Measurements from ENCODE around the gene KMT5B. TPM values are rescaled to one million over a fixed set of nuclear protein-coding genes. Genes with fewer than 3 reads are reported as not detected.

The KMT5B gene
- total RNA-seq, 2 donors from 2014 or later, result 42.6 to 59.1 TPM

DNA sequence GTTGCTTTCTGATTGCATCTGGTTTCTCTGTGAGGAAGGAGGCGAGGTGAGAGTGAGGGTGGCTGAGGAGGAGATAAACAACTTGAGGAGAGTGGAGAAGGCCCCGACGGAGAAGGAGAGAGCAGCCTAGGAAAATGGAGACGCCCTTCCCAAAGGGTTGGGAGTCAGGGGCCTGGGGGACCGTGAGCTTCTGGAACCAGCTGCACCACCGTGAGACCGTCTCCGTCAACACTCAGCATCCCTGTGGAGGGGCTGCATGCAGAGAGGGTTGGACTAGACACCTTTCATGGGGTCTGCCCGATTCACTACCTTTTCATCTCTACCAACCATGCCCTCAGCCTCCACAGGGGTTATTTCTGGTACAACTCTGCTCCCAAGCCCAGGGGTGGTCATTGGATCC, 13.3 kb upstream of the KMT5B start:
- Histone ChIP-seq H3K27ac (no peak overlapping the region), H3K36me3 (no peaks in the 10 kb centered on the region), H3K9me3 (no peaks in the 10 kb centered on the region), H3K4me1 (no peaks in the 10 kb centered on the region), H3K4me3 (no peak overlapping the region), H3K27me3 (no peaks in the 10 kb centered on the region), H3K9ac (ENCODE audit: low read depth in 2 of 2, low read length in 2 of 2) (no peak overlapping the region)
- DNase-seq, result no peak
- intact Hi-C loops (cut with DNase I), result no loop called here
- TF ChIP-seq, protein P1, sequence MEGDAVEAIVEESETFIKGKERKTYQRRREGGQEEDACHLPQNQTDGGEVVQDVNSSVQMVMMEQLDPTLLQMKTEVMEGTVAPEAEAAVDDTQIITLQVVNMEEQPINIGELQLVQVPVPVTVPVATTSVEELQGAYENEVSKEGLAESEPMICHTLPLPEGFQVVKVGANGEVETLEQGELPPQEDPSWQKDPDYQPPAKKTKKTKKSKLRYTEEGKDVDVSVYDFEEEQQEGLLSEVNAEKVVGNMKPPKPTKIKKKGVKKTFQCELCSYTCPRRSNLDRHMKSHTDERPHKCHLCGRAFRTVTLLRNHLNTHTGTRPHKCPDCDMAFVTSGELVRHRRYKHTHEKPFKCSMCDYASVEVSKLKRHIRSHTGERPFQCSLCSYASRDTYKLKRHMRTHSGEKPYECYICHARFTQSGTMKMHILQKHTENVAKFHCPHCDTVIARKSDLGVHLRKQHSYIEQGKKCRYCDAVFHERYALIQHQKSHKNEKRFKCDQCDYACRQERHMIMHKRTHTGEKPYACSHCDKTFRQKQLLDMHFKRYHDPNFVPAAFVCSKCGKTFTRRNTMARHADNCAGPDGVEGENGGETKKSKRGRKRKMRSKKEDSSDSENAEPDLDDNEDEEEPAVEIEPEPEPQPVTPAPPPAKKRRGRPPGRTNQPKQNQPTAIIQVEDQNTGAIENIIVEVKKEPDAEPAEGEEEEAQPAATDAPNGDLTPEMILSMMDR (IDR thresholded peaks at IDR 0.05), result no peak

GRCh38 chr11:68224606-68225005, 11.5 kb upstream of the KMT5B start:
- H3K27ac ChIP-seq, result no peak overlapping the region
- intact Hi-C loops (cut with DNase I), result no loop called here
- H3K4me1 ChIP-seq, result no peaks in the 10 kb centered on the region
- TF ChIP-seq, protein P1 (IDR thresholded peaks at IDR 0.05), result no peak
- no peaks in the 10 kb centered on the region for H3K27me3 ChIP-seq
- no peaks in the 10 kb centered on the region for H3K9me3 ChIP-seq
- H3K4me3 ChIP-seq, result no peak overlapping the region
- H3K9ac ChIP-seq (ENCODE audit: low read depth in 2 of 2, low read length in 2 of 2), result no peak overlapping the region
- no peak for DNase-seq
- H3K36me3 ChIP-seq, result no peaks in the 10 kb centered on the region

DNA sequence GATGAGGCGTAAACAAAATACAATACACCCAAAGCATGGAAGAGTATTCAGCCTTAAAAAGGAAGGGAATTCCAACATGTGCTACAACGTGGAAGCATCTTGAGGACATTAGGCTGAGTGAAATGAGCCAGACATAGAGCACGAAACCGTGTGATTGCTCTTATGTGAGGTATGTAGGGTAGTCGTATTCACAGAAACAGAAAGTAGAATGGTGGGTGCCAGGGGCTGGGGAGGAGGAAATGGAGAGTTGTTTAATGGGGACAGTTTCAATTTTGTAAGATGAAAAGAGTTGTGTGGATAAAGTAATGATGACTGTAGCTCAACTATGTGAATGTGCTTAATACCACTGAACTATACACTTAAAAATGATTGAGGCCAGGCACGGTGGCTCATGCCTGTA, 10.2 kb upstream of the KMT5B start:
- no peak overlapping the region for H3K27ac ChIP-seq
- TF ChIP-seq, protein P1 (IDR thresholded peaks at IDR 0.05), result no peak
- no peak overlapping the region for H3K4me3 ChIP-seq
- no peak for DNase-seq
- H3K4me1 ChIP-seq, result no peaks in the 10 kb centered on the region
- H3K27me3 ChIP-seq, result no peaks in the 10 kb centered on the region
- no peaks in the 10 kb centered on the region for H3K9me3 ChIP-seq
- no peaks in the 10 kb centered on the region for H3K36me3 ChIP-seq
- no peak overlapping the region for H3K9ac ChIP-seq (ENCODE audit: low read depth in 2 of 2, low read length in 2 of 2)
- intact Hi-C loops (cut with DNase I), result no loop called here

GRCh38 chr11:68221406-68221805, 8.3 kb upstream of the KMT5B start:
- H3K27ac ChIP-seq, result no peak overlapping the region
- no peak overlapping the region for H3K4me3 ChIP-seq
- H3K9ac ChIP-seq (ENCODE audit: low read depth in 2 of 2, low read length in 2 of 2), result no peak overlapping the region
- no peak for DNase-seq
- intact Hi-C loops (cut with DNase I), result no loop called here
- H3K9me3 ChIP-seq, result no peaks in the 10 kb centered on the region
- TF ChIP-seq, protein P1 (IDR thresholded peaks at IDR 0.05), result no peak
- H3K4me1 ChIP-seq, result no peaks in the 10 kb centered on the region
- H3K36me3 ChIP-seq, result no peaks in the 10 kb centered on the region
- no peaks in the 10 kb centered on the region for H3K27me3 ChIP-seq

DNA sequence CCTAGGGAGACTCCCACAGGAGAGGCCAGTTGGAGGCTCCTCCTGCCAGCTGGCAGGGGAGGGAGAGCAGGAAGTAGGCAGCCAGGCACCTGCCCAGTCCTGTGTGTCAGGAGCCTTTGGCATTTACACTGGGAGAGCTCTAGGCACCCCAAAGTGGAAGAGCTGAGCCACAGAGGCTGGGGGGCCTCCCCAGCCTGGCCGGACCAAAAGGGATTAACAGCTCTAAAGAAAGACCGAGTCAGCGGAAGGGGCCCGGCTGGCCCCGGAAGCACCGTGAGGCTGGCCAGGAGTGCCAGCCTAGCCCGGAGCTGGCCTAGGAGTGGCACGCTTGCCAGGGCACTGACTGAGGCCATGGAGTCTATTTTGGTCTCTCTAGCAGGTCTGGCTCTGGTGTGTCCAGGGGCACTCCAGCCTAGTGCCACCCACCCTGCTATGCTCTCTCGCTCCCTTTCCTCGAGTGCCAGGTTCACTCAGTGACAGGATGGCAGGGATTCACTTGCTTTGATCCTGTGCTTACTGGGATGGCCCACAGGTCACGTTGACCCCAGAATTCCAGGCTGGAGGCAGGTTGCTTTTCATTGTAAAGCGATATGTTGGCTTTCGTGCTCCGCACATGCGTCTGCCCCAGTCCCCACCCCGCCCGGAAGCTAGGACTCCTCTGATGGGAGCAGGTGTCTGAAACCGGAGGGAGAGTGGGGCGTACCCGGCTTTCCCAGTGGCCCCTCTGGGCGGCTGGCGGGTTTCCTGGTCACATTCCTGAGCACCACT, 3.3 kb upstream of the KMT5B start:
- Histone ChIP-seq H3K4me1 (peaks cover 5% of the 10 kb centered on the region), H3K4me3 (no peak overlapping the region), H3K9me3 (no peaks in the 10 kb centered on the region), H3K27me3 (no peaks in the 10 kb centered on the region), H3K36me3 (no peaks in the 10 kb centered on the region), H3K27ac (peak overlapping the region; percentile 70), H3K9ac (ENCODE audit: low read depth in 2 of 2, low read length in 2 of 2) (peak overlapping the region; percentile 56 to 73)
- intact Hi-C loops (cut with DNase I), result no loop called here
- DNase-seq, result peak; percentile 72
- TF ChIP-seq, protein P1 (IDR thresholded peaks at IDR 0.05), result no peak

Data from colonic mucosa (tissue), 4 donors.